Tibial nerve (tissue), 4 donors: ENCODE measurements around the gene CDH12.

ENCODE experiments used
- CTCF ChIP-seq, 5 experiments: fragments of 200-600 bp in 3 of 5; fragments of 450-650 bp in 2 of 5; sonication (generic) in 3 of 5; IDR thresholded peaks; one replicate each; pipeline ENCODE4 v1.5.1; 2016 to 2019; ENCODE audit warnings: antibody characterized with exemption in 5 of 5, mild to moderate bottlenecking in 3 of 5, moderate library complexity in 2 of 5
- EP300 ChIP-seq, 2 donors: sonication (generic); formaldehyde crosslinking; IDR thresholded peaks; one replicate each; pipeline ENCODE4 v1.6.1; 2017; ENCODE audit warnings: antibody characterized with exemption in 2 of 2, mild to moderate bottlenecking in 1 of 2
- POLR2A ChIP-seq, 2 donors: fragments of 450-650 bp; IDR thresholded peaks; one replicate each; pipeline ENCODE4 v1.6.1; 2017; ENCODE audit warnings: antibody characterized with exemption in 2 of 2, mild to moderate bottlenecking in 2 of 2, moderate library complexity in 2 of 2

- TF ChIP-seq EP300 (IDR thresholded peaks at IDR 0.05) (no peak), POLR2A (IDR thresholded peaks at IDR 0.05) (no peak), CTCF (IDR thresholded peaks at IDR 0.05) (no peak)
These were observed 1005.8 kb downstream of the CDH12 start for GRCh38 chr5:21847300-21847699.
